Measurements from ENCODE around the gene IL23R.

IL23R gene

DNA sequence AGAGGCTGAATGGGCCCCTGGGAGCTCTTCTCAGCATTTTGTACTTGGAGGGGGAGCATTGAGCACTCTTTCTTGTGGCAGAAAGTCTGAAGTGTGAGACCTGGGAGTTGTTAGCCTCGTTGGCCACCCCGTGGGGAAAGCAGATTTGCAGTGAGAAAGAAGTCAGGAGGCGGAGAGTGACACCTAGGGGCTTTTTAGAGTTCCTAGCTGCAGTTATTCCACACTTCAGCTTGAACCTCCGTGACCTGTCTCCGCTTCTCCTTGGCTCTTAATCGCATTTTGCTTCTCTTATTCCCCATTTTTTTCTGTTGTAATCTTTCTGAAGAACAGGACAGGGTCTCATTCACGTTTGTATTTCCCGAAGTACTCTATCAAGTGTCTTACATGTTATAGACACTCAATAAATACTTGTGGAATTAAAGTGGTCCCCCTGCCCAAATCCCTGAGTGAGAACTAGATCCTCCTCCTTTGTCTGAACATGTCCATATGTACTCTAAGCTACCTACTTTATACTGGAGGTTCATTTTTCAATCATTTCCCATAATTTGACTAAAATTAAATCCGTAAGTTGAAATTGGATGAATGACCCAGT, 17.0 kb upstream of the IL23R start:
- no peak for DNase-seq

DNA sequence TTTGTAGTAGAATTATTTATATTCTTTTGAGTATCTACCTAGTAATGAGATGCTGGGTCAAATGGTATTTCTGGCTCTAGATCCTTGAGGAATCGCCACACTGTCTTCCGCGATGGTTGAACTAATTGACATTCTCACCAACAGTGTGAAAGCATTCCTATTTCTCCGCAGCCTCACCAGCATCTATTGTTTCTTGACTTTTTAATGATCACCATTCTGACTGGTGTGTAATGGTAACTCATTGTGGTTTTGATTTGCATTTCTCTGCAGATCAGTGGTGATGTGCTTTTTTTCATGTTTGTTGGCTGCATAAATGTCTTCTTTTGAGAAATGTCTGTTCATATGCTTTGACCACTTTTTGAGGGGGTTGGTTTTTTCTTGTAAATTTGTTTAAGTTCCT, 15.3 kb upstream of the IL23R start:
- no peak for DNase-seq

DNA sequence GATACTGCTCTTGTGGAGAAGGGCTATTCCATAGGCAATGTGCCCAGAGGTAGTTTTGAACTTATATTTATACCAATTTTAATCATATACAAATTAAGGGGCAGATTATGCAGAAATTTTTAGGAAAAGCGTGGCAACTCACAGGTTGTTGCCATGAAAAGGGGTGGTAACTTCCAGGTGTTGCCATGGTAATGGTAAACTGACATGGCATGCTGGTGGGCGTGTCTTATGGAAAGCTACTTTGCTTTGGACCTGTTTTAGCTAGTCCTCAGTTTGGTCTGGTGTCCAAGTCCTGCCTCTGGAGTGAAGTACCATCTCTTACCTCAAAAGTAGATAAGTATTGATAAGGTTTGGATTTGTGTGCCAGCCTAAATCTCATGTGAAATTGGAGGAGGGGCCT, 7.9 kb upstream of the IL23R start:
- DNase-seq = no peak

DNA sequence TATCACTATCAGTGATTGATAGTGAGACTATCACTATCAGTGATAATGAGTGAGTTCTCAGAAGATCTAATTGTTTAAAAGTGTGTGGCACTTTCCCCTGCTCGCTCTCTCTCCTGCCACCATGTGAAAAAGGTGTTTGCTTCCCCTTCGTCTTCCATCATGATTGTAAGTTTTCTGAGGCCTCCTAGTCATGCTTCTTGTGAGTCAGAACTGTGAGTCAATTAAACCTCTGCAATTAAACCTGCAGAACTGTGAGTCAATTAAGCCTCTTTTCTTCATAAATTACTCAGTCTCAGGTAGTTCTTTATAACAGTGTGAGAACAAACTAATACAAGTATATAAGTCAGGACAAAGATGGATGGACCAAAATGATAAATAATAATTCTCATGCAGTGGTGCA, 7.0 kb upstream of the IL23R start:
- DNase-seq = no peak

DNA sequence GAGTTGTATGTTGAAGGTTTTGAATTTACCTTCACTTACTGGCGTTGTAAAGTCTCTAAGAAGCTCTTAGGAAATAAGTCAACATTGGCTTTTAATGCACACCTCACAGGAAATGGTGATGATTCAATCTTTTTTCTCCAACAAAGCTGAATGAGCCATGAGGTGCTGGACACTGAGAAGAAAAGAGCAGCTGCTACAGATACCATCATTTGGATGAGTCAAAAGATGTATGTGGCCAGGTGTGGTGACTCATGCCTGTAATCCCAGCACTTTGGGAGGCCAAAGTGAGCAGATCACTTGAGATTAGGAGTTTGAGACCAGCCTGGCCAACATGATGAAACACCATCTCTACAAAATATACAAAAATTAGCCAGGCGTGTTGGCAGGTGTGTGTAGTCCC, 3.3 kb upstream of the IL23R start:
- no peak for DNase-seq

DNA sequence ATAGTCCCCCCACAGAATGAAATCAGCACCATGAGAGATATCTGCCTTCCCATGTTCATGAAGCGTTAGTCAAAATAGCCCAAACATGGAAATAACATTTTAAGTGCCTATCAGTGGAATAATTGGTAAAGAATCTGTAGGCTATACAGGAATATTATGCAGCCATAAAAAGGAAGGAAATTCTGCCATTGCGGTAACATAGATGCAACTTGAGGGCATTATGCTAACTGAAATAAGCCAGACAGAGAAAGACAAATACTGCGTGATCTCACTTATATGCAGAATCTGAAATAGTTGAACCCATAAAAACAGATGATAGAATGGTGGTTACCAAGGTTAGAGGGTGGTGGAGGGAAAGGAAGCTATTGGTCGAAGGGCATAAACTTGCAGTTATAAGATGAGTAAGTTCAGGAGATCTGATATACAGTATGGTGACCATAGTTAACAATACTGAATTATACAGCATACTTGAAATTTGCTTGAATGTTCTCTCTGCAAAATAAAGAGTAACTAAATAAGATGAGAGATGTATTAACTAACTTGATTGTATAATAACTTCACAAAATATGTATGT, 699 bp upstream of the IL23R start:
- DNase-seq = no peak

DNA sequence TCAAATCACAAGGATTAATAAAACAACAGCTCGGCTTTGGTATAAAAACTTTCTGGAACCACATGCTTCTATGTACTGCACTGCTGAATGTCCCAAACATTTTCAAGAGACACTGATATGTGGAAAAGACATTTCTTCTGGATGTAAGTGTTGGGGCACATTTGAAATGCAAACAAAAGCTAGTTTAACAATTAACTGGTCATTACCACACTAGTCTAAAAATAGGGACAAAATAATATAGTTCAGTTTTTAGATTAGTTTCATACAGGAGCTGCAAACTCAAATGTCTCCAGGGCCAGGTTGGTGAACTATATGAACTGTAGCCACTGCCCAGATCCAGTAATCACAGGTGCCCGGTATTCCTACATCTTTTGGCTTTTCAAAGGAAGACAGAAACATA, 3.2 kb downstream of the IL23R start:
- DNase-seq = no peak

DNA sequence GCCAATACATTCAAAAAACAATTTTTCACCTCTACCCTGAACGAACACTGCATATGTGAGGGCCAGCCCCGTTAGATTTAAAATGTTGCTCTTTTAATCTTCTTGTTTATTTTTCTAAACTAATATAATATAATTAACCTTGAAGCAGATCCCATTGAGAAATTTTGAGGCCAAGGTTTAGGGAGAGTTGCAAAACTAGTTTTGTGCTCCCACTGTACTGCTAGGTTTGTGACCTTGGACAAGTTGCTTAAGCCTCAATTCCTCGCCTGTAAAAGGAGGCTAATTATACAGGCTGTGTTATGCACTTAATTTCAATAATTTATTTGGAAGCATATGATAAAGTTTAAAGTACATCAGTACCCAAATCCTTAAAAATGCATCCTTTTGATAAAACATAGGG, 3.7 kb downstream of the IL23R start:
- no peak for DNase-seq

DNA sequence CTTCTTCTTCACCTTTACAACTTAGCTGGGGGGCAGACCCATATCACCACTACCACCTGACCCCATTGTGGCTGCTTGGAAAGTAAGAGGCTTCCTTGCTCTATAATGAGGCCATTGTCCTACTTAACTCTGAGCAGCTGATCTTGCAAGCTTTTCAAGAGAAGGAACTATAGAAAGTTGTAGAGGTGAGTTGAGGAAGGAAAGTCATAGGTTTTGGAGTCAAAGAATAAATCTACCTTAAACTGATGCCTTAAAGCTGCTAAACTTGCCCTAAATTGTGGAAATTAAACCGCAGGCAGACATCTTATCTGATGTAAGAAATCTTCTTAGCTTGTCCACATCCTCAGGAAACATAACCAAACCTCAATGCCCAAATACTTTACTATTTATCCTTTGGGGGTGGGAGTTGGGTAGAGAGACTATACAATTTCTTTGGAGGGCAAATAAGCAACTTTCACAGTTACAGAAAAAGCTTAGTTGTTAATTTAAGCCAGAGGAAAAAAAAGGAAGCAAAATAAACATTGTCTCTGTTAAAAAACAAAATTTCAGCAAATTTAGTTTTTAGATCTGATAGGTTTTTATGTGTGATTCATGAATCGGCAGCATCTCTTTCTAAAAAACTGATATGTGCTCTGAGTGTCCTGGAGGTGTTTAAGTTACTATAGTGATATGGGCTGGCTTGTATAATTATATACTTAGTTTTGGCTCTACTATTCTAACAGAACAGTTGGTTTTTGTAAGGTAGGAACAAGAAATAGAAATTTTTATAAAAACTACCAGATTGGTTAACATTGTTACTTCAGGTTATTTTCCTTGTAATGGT, 4.7 kb downstream of the IL23R start:
- no peak for DNase-seq

DNA sequence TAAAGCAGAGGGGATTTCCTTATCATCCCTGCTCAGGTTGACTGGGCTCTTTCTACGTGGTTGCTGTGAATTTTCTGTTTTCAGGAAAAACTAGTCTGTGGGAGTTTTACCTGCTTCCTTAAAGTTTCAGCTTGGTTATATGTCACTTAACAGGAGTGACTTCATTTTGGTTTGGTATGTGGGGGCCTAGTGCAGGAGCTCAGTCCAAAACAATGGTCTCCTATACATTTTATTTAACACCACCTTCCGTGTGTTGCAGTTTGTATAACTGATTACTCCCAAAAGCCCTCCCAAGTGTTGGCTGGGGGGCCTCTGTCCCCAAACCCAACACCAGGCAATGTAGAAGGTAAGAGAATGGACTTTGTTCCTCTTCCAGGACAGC, 5.3 kb downstream of the IL23R start:
- no peak for DNase-seq

DNA sequence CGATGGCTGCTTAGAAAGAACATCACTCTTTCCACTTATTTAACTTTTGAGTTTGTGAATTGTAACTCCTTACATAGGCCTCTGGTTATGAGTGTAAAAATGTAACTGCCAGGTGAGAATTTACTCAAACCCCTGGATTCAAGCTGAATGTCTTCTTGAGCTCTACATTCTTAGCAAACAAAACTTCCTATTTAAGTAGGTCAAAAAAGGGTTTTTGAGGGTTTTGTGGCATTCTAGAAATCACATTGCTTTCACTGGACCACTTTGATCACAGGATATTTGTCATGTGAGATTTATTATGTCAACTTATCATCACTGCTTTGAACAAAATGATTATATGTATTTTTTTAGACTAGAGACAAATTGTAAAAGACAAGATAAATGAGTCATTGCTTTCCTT, 5.7 kb downstream of the IL23R start:
- no peak for DNase-seq

DNA sequence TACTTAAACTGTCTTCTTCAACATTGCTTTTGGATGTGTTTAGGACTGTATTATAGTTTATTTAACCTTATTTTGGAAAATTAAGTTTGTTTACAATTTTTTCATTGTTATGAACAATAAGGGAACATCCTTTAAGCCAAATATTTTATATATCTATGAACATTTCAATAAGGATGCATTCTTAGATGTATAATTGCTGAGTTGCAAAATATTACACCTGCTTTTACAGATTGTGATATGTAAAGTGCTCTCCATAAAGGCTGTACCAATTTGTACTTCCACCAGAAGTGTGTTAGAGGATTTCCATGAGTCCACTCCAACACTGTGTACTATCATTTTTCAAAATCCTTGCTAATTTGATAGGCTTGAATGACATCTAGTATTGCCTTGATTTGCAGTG, 7.7 kb downstream of the IL23R start:
- DNase-seq = no peak

DNA sequence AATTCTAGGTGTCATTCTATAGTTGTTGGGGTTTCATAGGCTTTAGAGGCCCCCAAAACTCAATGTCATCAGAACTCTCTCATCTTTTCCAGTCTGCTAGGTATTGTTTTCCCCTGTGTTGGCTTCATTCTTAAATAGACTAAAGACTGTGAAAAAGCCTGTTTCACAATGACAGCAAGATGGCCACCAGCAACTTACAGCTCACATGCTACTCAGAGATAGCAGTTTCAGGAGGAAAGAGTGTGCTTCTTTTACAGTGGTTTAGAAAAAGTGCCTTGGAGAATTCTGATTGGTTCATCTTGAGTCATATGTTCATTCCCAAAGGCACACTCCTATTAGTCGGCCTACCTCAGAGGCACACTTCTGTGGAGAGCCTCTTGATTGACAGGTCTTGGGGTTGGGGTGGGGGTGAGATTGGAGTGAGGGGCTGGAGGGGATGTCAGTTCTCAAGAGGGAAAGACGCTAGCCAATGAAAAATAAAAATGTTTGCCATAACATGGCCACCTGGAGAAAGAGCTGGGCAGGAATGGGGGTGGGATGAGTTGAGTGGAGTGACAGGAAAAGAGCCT, 8.5 kb downstream of the IL23R start:
- DNase-seq = no peak

DNA sequence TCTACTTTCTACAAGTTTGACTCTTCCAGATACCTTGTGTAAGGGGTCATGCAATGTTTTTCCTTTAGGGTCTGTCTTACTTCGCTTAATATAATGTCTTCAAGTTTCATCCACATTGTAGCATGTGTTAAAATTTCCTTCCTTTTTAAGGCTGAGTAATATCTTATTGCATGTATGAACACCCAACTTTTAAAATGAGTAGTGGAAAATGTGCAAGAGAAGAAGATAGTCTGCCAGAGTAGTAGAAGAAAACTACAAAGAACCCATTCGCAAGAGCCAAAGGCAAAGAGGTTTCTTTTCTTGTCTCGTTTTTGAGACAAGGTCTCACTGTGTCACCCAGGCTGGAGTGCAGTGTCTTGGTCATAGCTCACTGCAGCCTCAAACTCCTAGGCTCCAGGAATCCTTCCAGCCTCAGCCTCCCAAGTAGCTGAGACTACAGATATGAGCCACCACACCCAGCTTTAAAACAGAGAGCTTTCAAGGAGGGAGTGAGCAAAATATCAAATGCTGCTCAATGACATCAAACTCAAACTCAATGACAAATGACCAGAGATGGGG, 9.4 kb downstream of the IL23R start:
- DNase-seq = no peak

DNA sequence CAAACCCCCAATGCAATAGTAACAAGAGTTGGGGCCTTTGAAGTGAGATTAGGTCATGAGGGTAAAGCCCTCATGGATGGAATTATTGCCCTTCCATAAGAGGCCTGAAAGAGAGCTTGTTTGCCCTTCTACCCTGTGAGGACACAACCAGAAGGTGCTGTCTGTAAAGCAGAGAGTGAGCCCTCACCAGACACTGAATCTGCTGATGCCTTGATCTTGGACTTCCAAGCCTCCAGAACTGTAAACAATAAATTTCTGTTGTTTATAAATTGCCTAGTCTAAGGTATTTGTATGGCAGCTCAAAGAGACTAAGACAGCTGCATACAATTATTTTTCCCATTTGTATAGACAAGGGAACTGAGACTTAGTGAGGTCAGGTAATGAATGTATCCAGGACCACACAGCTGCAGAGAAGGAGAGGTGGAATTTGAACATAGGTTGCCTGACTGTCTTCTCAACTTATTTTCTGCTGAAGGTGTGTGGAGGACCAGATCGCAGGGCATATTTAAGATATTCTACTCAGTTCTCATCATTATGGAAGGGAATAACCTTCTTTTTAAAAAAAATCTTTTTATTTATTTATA, 18.7 kb downstream of the IL23R start:
- no peak for DNase-seq

DNA sequence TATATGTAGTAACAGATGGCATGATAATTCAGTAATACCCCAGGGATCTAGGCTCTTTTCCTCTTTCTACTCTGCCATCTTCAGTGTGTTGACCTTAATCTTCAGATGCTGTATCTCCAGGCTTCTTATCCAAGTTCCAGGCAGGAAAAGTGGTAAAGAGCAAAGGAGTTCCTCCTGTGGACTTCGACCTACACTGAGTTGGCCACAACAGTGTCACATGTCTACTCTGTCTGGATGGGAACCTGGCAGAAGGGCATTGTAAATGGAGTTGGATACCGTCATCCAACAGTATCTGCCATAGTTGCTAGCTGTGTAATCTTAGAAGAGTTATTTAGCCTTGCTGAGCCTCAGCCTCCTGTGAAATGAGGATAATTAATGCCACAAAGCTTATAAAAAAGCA, 21.9 kb downstream of the IL23R start:
- no peak for DNase-seq

DNA sequence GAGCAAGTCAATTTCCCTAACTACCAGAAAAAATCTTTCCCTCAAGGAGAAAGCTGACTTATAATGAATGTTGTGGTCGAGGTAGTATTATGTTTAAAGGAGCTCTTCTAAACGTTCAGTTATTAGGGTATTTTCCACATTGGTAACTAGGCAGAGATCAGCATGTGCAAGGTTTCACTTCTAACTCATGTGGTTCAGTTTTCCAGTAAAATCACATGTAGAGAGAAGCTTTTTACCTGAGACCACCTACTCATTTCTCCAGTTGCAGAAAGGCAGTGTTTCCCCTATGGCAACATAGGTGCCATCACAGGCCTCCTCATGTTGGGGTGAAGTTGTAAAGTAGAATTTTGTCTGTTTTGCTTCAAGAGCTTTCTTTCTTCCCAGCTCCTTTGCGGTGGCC, 23.7 kb downstream of the IL23R start:
- no peak for DNase-seq

DNA sequence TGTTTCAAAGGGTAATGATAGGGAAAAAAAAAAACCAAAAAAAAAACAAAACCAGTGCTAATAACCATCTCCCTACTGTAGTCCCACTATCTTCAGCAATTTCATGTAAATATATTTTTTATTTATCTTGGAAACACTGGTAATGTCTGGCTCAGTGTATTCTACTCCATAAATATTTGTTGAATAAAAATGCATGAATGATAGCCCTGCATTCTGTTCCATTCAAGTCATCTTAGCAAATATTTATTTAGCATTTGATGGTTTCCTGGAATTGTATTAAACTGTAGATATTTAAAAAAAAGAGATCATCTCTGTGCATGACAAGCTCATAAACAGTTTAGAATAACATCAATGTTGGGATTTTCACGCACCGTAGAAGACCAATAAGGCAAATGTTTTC, 24.2 kb downstream of the IL23R start:
- no peak for DNase-seq

DNA sequence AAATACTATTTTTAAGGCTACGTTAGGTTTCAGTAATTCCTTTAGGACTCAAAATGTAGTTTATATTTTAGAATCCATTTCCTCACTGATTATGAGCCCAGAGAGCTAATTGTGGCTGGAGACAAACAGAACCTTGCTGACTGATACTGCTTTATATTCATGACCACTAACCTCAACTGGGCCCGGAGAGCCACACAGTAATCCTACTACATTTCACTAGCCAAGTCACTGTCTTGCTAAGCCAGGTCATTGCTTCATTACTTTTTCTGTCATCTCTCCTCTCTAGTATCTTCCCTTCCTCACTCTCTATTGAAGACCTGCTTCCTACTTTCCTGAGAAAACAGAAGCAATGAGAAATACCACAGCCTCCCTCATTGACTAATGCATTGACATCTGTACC, 24.7 kb downstream of the IL23R start:
- DNase-seq = no peak

DNA sequence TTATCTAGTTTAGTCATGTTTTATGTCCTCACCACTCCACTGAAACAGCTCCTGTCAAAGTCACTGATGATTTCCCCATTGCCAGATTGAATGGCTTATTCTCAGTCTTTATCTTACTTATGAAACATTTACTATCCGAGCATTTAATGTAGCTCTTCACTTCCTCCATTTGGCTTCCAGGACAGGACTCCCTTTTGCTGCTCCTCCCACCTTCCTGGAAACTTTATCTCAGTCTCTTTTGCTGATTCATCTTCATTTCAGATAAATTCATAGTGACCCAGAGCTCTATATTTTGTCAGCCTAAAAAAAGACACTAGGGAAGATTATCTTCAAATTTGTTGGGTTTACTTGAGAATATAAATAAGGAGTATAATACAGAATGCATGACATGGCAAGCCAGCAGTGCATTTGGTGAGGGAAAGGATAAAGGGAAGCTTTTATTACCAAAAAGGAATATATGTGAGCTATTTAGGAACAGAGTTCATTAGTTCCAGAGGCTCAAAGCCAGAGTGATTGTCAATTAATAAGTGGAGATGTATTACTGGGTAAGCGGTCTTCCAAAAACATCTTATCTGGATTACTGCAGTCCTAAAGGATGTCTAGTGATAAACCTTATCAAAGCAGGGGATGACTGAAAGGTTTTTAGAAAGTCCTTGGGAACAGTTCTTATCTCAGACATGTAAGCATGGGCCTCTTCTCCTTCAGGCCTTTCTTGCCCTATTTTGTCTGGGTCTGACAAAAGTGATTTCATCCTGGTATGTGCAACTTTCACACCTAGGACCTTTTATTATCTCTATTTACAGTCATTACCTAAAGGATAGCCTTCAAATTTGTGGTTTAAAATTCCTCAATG, 25.6 kb downstream of the IL23R start:
- no peak for DNase-seq

DNA sequence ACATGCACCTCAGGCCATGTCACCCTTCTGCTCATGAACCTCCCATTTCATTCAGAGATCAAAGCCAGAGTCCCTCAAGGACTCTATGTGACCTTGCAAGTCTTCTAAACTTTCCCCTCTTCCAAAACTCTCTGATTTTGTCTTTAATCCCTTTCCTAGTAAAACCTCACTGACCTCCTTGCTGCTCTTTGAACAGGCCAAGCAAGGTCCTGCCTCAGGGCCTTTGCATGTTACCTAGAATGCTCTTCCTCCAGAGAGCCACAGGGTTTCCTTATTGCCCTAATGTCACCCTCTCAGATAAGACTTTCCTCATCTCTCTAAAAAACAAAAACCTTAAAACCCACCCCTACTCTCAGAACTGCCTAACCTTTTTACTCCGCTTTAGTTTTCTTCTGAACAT, 26.6 kb downstream of the IL23R start:
- no peak for DNase-seq

DNA sequence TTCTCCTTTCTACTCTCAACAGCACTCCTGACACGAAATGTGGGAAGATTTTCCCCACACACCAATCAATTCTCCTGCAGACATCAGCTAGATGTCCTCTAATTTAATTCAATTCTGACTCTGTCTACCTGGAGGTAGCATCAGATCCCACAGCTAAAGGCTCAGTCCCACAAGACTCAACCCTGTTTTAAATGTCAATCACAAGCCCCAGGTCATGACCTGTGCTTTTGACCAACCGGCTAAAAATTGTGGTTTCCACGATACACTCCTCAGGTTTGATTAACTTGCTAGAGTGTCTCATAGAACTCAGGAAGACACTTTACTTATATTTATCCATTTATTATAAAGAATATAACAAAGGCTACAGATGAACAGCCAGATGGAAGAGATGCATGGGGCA, 27.4 kb downstream of the IL23R start:
- DNase-seq = no peak
